HepG2 (cell line): ENCODE data around the gene BTG2. TPM values are rescaled to one million over a fixed set of nuclear protein-coding genes. Genes with fewer than 3 reads are reported as not detected.

Source experiments
- BORCS8-MEF2B ChIP-seq: sonication (generic); formaldehyde crosslinking; IDR thresholded peaks from 2 replicates; pipeline ENCODE4 v1.8.0; 2022; ENCODE audit warnings: mild to moderate bottlenecking, missing genetic modification reagents
- CBX5 ChIP-seq: sonication (generic); formaldehyde crosslinking; IDR thresholded peaks from 2 replicates; pipeline ENCODE4 v1.4.0; 2020; ENCODE audit warnings: missing genetic modification reagents, borderline replicate concordance
- GZF1 ChIP-seq: sonication (generic); formaldehyde crosslinking; IDR thresholded peaks from 2 replicates; pipeline ENCODE4 v1.5.1; 2020; ENCODE audit warnings: mild to moderate bottlenecking, missing genetic modification reagents
- HMG20B ChIP-seq: conservative IDR thresholded peaks from 2 replicates; pipeline ENCODE4 v1.6.1; 2016; ENCODE audit warnings: missing genetic modification reagents, missing compliant biosample characterization
- RARG ChIP-seq: sonication (generic); formaldehyde crosslinking; IDR thresholded peaks from 2 replicates; pipeline ENCODE4 v1.4.0; 2020; ENCODE audit warnings: low read depth, mild to moderate bottlenecking, missing genetic modification reagents
- TOPORS ChIP-seq: sonication (generic); formaldehyde crosslinking; IDR thresholded peaks from 2 replicates; pipeline ENCODE4 v1.8.0; 2023; ENCODE audit warnings: mild to moderate bottlenecking, missing genetic modification reagents
- ZNF253 ChIP-seq: sonication (generic); formaldehyde crosslinking; IDR thresholded peaks from 2 replicates; pipeline ENCODE4 v1.8.0; 2022; ENCODE audit warnings: mild to moderate bottlenecking, missing genetic modification reagents, borderline replicate concordance
- ZNF44 ChIP-seq: sonication (generic); formaldehyde crosslinking; IDR thresholded peaks from 2 replicates; pipeline ENCODE4 v1.5.1; 2020; ENCODE audit warnings: mild to moderate bottlenecking, missing genetic modification reagents
- ZNF766 ChIP-seq: sonication (generic); formaldehyde crosslinking; IDR thresholded peaks from 2 replicates; pipeline ENCODE4 v1.5.0; 2020; ENCODE audit warnings: missing genetic modification reagents, borderline replicate concordance
- polyA plus RNA-seq, 8 experiments: library from polyadenylated mRNA; depleted of rRNA in 3 of 8; stranded (reverse) in 7 of 8; unstranded in 1 of 8; fragments of >200 nt; fragmentation: Illumina TruSeq in 4 of 8; extraction: Trizol in 4 of 8; gene quantifications; 2 replicates each; pipeline versions ENCODE4 v1.2.1 to v1.2.3, GENCODE V29; 2011 to 2016; ENCODE audit warnings: low read depth in 4 of 8, missing spikeins in 1 of 8, mixed read lengths in 1 of 8; ENCODE audit not compliant: insufficient read depth in 1 of 8
- total RNA-seq, 5 experiments: library from RNA; depleted of rRNA; stranded (reverse); fragments of >200 nt; fragmentation: Illumina TruSeq; extraction: Trizol; gene quantifications; 2 replicates each; pipeline ENCODE4 v1.2.3, GENCODE V29; 2016; ENCODE audit warnings: low read depth in 1 of 5
- TF ChIP-seq, protein P1 (sequence below): sonication (generic); formaldehyde crosslinking; IDR thresholded peaks from 2 replicates; pipeline ENCODE4 v1.4.0; 2020; ENCODE audit warnings: low read depth, missing genetic modification reagents
- TF ChIP-seq, protein P2 (sequence below): sonication (generic); formaldehyde crosslinking; IDR thresholded peaks from 2 replicates; pipeline ENCODE4 v1.9.0; 2021; ENCODE audit warnings: mild to moderate bottlenecking, missing genetic modification reagents
- TF ChIP-seq, protein P3 (sequence below): IDR thresholded peaks from 2 replicates; pipeline ENCODE4 v1.6.1; 2012; ENCODE audit warnings: inconsistent platforms
- TF ChIP-seq, protein P4 (sequence below): IDR thresholded peaks from 2 replicates; pipeline ENCODE4 v1.6.1; 2012; ENCODE audit warnings: low read length, improper control_type of control experiment

Gene BTG2
- total and polyA plus RNA-seq, 2 of the 13 experiments (the other 11 are each of a cell fraction or from before 2014, with no cell fraction given): 13.6 to 18.3 TPM

DNA sequence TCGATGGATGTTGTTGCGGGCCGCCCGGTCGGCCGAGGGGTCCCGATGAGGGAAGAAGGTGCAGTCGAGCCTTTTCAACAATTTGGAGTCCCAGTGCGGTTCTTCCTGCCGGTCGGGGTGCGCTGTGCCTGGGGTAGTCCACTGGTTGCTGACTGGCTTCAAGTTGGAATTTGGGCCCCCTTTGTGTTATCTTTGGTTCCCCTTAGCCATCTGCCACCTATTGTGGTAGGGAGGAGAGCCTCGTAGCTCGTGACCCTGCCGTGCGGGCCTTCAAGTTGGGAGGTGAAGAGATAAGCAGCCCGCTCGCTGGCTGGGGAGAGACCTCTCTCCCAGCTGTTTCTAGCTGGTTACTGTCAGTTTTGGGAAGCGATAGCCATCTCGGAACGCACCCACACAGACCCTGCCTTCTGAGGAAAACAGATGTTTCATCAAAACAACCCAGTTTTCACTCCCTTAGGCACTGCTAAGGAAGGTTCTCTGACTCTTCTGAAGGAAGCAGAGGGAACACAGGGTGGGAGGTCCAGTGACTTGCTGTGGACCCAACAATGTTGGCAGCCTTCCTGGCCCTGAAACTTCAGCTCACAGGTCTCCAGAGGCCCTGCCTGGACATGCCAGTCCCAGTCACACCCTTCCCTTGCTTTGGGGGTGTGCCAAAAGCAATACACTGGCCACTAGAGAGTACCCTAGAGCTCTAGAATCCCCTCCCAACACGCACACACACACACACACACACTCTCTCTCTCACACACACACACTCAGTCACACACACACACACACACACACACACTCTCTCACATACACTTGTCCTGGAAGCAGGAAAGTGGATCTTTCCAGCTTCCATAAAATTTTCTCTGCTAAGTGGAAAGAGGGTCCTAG lies 1.0 kb downstream of the BTG2 start (continued):
- TF ChIP-seq CBX5 (CRISPR knock-in tag) (no peak), BORCS8-MEF2B (0 out of 2 replicates have a peak, but pooled peaks have one; percentile 40), ZNF253 (CRISPR knock-in tag) (no peak), ZNF44 (no peak), TOPORS (CRISPR knock-in tag) (no peak), ZNF766 (CRISPR knock-in tag) (no peak), RARG (CRISPR knock-in tag) (no peak), HMG20B (CRISPR knock-in tag) (no peak), GZF1 (CRISPR knock-in tag) (no peak)
- TF ChIP-seq, protein P1, sequence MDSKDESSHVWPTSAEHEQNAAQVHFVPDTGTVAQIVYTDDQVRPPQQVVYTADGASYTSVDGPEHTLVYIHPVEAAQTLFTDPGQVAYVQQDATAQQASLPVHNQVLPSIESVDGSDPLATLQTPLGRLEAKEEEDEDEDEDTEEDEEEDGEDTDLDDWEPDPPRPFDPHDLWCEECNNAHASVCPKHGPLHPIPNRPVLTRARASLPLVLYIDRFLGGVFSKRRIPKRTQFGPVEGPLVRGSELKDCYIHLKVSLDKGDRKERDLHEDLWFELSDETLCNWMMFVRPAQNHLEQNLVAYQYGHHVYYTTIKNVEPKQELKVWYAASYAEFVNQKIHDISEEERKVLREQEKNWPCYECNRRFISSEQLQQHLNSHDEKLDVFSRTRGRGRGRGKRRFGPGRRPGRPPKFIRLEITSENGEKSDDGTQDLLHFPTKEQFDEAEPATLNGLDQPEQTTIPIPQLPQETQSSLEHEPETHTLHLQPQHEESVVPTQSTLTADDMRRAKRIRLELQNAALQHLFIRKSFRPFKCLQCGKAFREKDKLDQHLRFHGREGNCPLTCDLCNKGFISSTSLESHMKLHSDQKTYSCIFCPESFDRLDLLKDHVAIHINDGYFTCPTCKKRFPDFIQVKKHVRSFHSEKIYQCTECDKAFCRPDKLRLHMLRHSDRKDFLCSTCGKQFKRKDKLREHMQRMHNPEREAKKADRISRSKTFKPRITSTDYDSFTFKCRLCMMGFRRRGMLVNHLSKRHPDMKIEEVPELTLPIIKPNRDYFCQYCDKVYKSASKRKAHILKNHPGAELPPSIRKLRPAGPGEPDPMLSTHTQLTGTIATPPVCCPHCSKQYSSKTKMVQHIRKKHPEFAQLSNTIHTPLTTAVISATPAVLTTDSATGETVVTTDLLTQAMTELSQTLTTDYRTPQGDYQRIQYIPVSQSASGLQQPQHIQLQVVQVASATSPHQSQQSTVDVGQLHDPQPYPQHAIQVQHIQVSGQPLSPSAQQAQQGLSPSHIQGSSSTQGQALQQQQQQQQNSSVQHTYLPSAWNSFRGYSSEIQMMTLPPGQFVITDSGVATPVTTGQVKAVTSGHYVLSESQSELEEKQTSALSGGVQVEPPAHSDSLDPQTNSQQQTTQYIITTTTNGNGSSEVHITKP (CRISPR knock-in tag): no peak
- TF ChIP-seq, protein P2, sequence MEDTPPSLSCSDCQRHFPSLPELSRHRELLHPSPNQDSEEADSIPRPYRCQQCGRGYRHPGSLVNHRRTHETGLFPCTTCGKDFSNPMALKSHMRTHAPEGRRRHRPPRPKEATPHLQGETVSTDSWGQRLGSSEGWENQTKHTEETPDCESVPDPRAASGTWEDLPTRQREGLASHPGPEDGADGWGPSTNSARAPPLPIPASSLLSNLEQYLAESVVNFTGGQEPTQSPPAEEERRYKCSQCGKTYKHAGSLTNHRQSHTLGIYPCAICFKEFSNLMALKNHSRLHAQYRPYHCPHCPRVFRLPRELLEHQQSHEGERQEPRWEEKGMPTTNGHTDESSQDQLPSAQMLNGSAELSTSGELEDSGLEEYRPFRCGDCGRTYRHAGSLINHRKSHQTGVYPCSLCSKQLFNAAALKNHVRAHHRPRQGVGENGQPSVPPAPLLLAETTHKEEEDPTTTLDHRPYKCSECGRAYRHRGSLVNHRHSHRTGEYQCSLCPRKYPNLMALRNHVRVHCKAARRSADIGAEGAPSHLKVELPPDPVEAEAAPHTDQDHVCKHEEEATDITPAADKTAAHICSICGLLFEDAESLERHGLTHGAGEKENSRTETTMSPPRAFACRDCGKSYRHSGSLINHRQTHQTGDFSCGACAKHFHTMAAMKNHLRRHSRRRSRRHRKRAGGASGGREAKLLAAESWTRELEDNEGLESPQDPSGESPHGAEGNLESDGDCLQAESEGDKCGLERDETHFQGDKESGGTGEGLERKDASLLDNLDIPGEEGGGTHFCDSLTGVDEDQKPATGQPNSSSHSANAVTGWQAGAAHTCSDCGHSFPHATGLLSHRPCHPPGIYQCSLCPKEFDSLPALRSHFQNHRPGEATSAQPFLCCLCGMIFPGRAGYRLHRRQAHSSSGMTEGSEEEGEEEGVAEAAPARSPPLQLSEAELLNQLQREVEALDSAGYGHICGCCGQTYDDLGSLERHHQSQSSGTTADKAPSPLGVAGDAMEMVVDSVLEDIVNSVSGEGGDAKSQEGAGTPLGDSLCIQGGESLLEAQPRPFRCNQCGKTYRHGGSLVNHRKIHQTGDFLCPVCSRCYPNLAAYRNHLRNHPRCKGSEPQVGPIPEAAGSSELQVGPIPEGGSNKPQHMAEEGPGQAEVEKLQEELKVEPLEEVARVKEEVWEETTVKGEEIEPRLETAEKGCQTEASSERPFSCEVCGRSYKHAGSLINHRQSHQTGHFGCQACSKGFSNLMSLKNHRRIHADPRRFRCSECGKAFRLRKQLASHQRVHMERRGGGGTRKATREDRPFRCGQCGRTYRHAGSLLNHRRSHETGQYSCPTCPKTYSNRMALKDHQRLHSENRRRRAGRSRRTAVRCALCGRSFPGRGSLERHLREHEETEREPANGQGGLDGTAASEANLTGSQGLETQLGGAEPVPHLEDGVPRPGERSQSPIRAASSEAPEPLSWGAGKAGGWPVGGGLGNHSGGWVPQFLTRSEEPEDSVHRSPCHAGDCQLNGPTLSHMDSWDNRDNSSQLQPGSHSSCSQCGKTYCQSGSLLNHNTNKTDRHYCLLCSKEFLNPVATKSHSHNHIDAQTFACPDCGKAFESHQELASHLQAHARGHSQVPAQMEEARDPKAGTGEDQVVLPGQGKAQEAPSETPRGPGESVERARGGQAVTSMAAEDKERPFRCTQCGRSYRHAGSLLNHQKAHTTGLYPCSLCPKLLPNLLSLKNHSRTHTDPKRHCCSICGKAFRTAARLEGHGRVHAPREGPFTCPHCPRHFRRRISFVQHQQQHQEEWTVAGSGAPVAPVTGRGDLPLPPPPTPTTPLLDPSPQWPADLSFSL (CRISPR knock-in tag): peak; percentile 94
- TF ChIP-seq, protein P3, sequence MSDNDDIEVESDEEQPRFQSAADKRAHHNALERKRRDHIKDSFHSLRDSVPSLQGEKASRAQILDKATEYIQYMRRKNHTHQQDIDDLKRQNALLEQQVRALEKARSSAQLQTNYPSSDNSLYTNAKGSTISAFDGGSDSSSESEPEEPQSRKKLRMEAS: 0 out of 2 replicates have a peak, but pooled peaks have one; percentile 34
- TF ChIP-seq, protein P4, sequence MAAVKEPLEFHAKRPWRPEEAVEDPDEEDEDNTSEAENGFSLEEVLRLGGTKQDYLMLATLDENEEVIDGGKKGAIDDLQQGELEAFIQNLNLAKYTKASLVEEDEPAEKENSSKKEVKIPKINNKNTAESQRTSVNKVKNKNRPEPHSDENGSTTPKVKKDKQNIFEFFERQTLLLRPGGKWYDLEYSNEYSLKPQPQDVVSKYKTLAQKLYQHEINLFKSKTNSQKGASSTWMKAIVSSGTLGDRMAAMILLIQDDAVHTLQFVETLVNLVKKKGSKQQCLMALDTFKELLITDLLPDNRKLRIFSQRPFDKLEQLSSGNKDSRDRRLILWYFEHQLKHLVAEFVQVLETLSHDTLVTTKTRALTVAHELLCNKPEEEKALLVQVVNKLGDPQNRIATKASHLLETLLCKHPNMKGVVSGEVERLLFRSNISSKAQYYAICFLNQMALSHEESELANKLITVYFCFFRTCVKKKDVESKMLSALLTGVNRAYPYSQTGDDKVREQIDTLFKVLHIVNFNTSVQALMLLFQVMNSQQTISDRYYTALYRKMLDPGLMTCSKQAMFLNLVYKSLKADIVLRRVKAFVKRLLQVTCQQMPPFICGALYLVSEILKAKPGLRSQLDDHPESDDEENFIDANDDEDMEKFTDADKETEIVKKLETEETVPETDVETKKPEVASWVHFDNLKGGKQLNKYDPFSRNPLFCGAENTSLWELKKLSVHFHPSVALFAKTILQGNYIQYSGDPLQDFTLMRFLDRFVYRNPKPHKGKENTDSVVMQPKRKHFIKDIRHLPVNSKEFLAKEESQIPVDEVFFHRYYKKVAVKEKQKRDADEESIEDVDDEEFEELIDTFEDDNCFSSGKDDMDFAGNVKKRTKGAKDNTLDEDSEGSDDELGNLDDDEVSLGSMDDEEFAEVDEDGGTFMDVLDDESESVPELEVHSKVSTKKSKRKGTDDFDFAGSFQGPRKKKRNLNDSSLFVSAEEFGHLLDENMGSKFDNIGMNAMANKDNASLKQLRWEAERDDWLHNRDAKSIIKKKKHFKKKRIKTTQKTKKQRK: no peak
